A673 (cell line): ENCODE measurements around the gene CHTF18. TPM values are rescaled to one million over a fixed set of nuclear protein-coding genes. Genes with fewer than 3 reads are reported as not detected.
"Not testable (repeated sequence)": the region's sequence is repeated elsewhere in the genome, so short reads cannot be mapped to it uniquely, and the experiment has no call there.

Experiments used
- BruUV-seq: library from RNA; stranded (reverse); fragments of 400-500 nt; replicated peaks from 2 replicates; lab custom pipeline; 2021; lab: Mats Ljungman, UMichigan
- CTCF ChIA-PET: fragments of 300-600 bp; sonication (Branson Sonifier 250); formaldehyde crosslinking; loops from one replicate; lab custom pipeline; 2022; ENCODE audit warnings: antibody characterized with exemption; lab: Charles Lee
- POLR2A ChIA-PET: fragments of 300-600 bp; sonication (Branson Sonifier 250); formaldehyde crosslinking; loops from one replicate; lab custom pipeline; 2022; ENCODE audit warnings: antibody characterized with exemption; ENCODE audit not compliant: low non-redundant PET; lab: Charles Lee
- DNase-seq: peaks from one replicate; pipeline ENCODE4 v3.0.0-alpha.2; 2015; ENCODE audit warnings: low spot score
- H3K27ac ChIP-seq: fragments of 200-600 bp; sonication (generic); 2 replicates; pipeline ENCODE4 v1.5.1; 2016; ENCODE audit warnings: mixed run types, low read depth, mild to moderate bottlenecking, mixed read lengths, antibody characterized with exemption, low read length; ENCODE audit not compliant: poor library complexity, severe bottlenecking
- H3K27me3 ChIP-seq: fragments of 200-600 bp; sonication (generic); replicated peaks from 2 replicates; pipeline ENCODE4 v1.6.1; 2017; ENCODE audit warnings: mixed run types, low read depth, mild to moderate bottlenecking, mixed read lengths, antibody characterized with exemption, low read length; ENCODE audit not compliant: insufficient read depth, poor library complexity
- H3K36me3 ChIP-seq: fragments of 200-600 bp; sonication (generic); 2 replicates; pipeline ENCODE4 v1.6.1; 2016; ENCODE audit warnings: mixed run types, mild to moderate bottlenecking, mixed read lengths, antibody characterized with exemption, low read length; ENCODE audit not compliant: insufficient read depth, poor library complexity, severe bottlenecking
- H3K4me1 ChIP-seq: fragments of 200-600 bp; sonication (generic); 2 replicates; pipeline ENCODE4 v1.6.1; 2017; ENCODE audit warnings: mixed run types, mild to moderate bottlenecking, mixed read lengths, antibody characterized with exemption, low read length; ENCODE audit not compliant: insufficient read depth, poor library complexity, severe bottlenecking
- H3K4me3 ChIP-seq: fragments of 200-600 bp; sonication (generic); 2 replicates; pipeline ENCODE4 v1.5.1; 2016; ENCODE audit warnings: low read depth, mixed run types, mild to moderate bottlenecking, mixed read lengths, low read length; ENCODE audit not compliant: poor library complexity, severe bottlenecking
- H3K9me3 ChIP-seq: fragments of 200-600 bp; sonication (generic); 2 replicates; pipeline ENCODE4 v1.6.1; 2016; ENCODE audit warnings: mixed run types, low read depth, mild to moderate bottlenecking, mixed read lengths, antibody characterized with exemption, low read length; ENCODE audit not compliant: poor library complexity, severe bottlenecking
- EZH2 ChIP-seq: fragments of 200-600 bp; sonication (generic); IDR thresholded peaks from 2 replicates; pipeline ENCODE4 v1.6.1; 2017; ENCODE audit warnings: borderline replicate concordance, low read depth, mild to moderate bottlenecking, mixed read lengths, antibody characterized with exemption, low read length; ENCODE audit not compliant: poor library complexity, severe bottlenecking
- intact Hi-C: fragments of 100-400 bp; cut with micrococcal nuclease; formaldehyde crosslinking; loops from one replicate; pipeline ENCODE4 v1.10.0; 2022; ENCODE audit not compliant: unreplicated experiment
- total RNA-seq: library from RNA; stranded (reverse); gene quantifications from 2 replicates; pipeline ENCODE4 v1.2.3, GENCODE V29; 2021
- TF ChIP-seq, protein P1 (sequence below): fragments of 300-800, 200-600 bp; sonication (generic); conservative IDR thresholded peaks from 2 replicates; pipeline ENCODE4 v1.5.1; 2017; ENCODE audit warnings: low read depth, mild to moderate bottlenecking, antibody characterized with exemption, low read length, moderate library complexity, mixed read lengths

Gene CHTF18
- total RNA-seq, 1 experiment from 2014 or later: 125 TPM

- H3K9me3 ChIP-seq: no peaks in the 10 kb centered on the region
- H3K4me3 ChIP-seq: no peak overlapping the region
- CTCF ChIA-PET: no interaction called here
- no peaks in the 10 kb centered on the region for H3K36me3 ChIP-seq
- TF ChIP-seq, protein P1, sequence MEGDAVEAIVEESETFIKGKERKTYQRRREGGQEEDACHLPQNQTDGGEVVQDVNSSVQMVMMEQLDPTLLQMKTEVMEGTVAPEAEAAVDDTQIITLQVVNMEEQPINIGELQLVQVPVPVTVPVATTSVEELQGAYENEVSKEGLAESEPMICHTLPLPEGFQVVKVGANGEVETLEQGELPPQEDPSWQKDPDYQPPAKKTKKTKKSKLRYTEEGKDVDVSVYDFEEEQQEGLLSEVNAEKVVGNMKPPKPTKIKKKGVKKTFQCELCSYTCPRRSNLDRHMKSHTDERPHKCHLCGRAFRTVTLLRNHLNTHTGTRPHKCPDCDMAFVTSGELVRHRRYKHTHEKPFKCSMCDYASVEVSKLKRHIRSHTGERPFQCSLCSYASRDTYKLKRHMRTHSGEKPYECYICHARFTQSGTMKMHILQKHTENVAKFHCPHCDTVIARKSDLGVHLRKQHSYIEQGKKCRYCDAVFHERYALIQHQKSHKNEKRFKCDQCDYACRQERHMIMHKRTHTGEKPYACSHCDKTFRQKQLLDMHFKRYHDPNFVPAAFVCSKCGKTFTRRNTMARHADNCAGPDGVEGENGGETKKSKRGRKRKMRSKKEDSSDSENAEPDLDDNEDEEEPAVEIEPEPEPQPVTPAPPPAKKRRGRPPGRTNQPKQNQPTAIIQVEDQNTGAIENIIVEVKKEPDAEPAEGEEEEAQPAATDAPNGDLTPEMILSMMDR: no peak
- no peak for TF ChIP-seq EZH2
- intact Hi-C loops: no loop called here
- H3K27me3 ChIP-seq: no peaks in the 10 kb centered on the region
- no peaks in the 10 kb centered on the region for H3K4me1 ChIP-seq
- BruUV-seq: no TSS peak
- H3K27ac ChIP-seq: no peak overlapping the region
- POLR2A ChIA-PET: no interaction called here
- DNase-seq: no peak
These were observed 37.0 kb upstream of the CHTF18 start for GRCh38 chr16:751152-752006.

DNA sequence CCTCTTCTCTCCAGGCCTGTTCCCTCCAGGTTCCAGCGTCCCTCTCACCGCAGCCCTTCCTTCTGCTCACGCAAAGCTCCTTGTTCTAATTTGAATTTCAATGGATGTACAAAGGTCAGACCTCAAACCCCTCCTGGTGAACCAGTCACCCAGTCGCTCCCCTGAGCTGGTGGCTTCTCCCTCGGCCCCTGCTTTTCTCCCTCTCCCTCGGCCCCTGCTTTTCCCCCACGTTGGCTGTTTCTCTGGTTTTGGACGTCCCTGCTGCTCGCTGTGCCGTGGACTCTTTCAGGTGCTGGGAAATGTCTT lies 36.5 kb upstream of the CHTF18 start:
- no peaks in the 10 kb centered on the region for H3K27me3 ChIP-seq
- no peak overlapping the region for H3K4me3 ChIP-seq
- TF ChIP-seq, protein P1: no peak
- no peak for TF ChIP-seq EZH2
- H3K36me3 ChIP-seq: no peaks in the 10 kb centered on the region
- H3K4me1 ChIP-seq: no peaks in the 10 kb centered on the region
- CTCF ChIA-PET: no interaction called here
- no peak for DNase-seq
- intact Hi-C loops: no loop called here
- no peaks in the 10 kb centered on the region for H3K9me3 ChIP-seq
- no TSS peak for BruUV-seq
- POLR2A ChIA-PET: no interaction called here
- no peak overlapping the region for H3K27ac ChIP-seq

GRCh38 chr16:754121-754607 lies 34.3 kb upstream of the CHTF18 start:
- intact Hi-C loops, H3K4me1 ChIP-seq, BruUV-seq, POLR2A ChIA-PET, H3K9me3 ChIP-seq, H3K36me3 ChIP-seq, CTCF ChIA-PET, DNase-seq, H3K27me3 ChIP-seq, H3K4me3 ChIP-seq, H3K27ac ChIP-seq: not testable (repeated sequence)

DNA sequence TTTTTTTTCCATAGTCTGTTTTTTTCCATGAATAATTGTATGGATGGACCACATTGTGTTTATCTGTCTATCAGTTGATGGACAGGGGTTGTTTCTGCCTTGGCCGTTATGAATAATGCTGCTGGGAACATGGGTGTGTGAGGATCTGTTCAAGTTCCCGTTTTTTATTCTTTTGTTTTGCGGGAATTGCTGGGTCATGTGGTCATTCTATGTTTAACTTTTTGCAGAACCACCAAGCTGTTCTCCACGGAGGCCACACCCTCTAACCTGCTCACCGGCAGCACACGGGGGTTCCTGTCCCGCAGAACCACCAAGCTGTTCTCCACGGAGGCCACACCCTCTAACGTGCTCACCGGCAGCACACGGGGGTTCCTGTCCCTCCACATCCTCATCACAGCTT lies 33.8 kb upstream of the CHTF18 start:
- no peak overlapping the region for H3K27ac ChIP-seq
- no peaks in the 10 kb centered on the region for H3K36me3 ChIP-seq
- no peak for TF ChIP-seq EZH2
- TF ChIP-seq, protein P1: no peak
- no peaks in the 10 kb centered on the region for H3K9me3 ChIP-seq
- intact Hi-C loops: no loop called here
- CTCF ChIA-PET: no interaction called here
- H3K4me1 ChIP-seq: no peaks in the 10 kb centered on the region
- no TSS peak for BruUV-seq
- H3K27me3 ChIP-seq: no peaks in the 10 kb centered on the region
- DNase-seq: no peak
- no peak overlapping the region for H3K4me3 ChIP-seq
- POLR2A ChIA-PET: no interaction called here
